ENCODE data around the gene GPR84.

Gene GPR84

GRCh38 chr12:54412348-54412747 is 48.1 kb upstream of the GPR84 start:
- H2AFZ ChIP-seq (ENCODE audit: low read length) = no peak overlapping the region
- H3K9me3 ChIP-seq (replicated peaks; ENCODE audit: insufficient read depth, low read length) = no peaks in the 10 kb centered on the region
- H3K27me3 ChIP-seq (replicated peaks; ENCODE audit: insufficient read depth, low read length) = no peaks in the 10 kb centered on the region; the same call in 1 of the 2 replicates
- H3K4me3 ChIP-seq (ENCODE audit: low read length) = no peak overlapping the region
- no peak overlapping the region for H3K27ac ChIP-seq (ENCODE audit: low read length)
- no peaks in the 10 kb centered on the region for H3K9me2 ChIP-seq (replicated peaks; ENCODE audit: insufficient read depth, low read length)
- H3K4me2 ChIP-seq (ENCODE audit: low read depth, low read length) = no peak overlapping the region
- DNase-seq = no peak
- H3K36me3 ChIP-seq (replicated peaks; ENCODE audit: insufficient read depth, low read length) = no peaks in the 10 kb centered on the region
- TF ChIP-seq CTCF (IDR thresholded peaks at IDR 0.05; ENCODE audit: low read length) (no peak), EZH2phosphoT487 (IDR thresholded peaks at IDR 0.05; ENCODE audit: low read length) (no peak)
- peaks cover 17% of the 10 kb centered on the region for H3K4me1 ChIP-seq (ENCODE audit: low read length)
- no peaks in the 10 kb centered on the region for H4K20me1 ChIP-seq (ENCODE audit: insufficient read depth, low read length)
- H3K9ac ChIP-seq (ENCODE audit: low read length) = no peak overlapping the region
- no peaks in the 10 kb centered on the region for H3K79me2 ChIP-seq (ENCODE audit: low read length)
- H3F3A ChIP-seq (ENCODE audit: insufficient read depth, low read length) = no peaks in the 10 kb centered on the region

GRCh38 chr12:54411391-54412241 is 47.3 kb upstream of the GPR84 start:
- H3K4me2 ChIP-seq (ENCODE audit: low read depth, low read length) = no peak overlapping the region
- H2AFZ ChIP-seq (ENCODE audit: low read length) = no peak overlapping the region
- DNase-seq = no peak
- TF ChIP-seq EZH2 (optimal IDR thresholded peaks at IDR 0.05; ENCODE audit: low read depth, low read length) (no peak), CTCF (IDR thresholded peaks at IDR 0.05; ENCODE audit: low read length) (no peak), EZH2phosphoT487 (IDR thresholded peaks at IDR 0.05; ENCODE audit: low read length) (no peak)
- H3F3A ChIP-seq (ENCODE audit: insufficient read depth, low read length) = no peaks in the 10 kb centered on the region
- no peaks in the 10 kb centered on the region for H3K9me2 ChIP-seq (replicated peaks; ENCODE audit: insufficient read depth, low read length)
- H4K20me1 ChIP-seq (ENCODE audit: insufficient read depth, low read length) = no peaks in the 10 kb centered on the region
- H3K79me2 ChIP-seq (ENCODE audit: low read length) = no peaks in the 10 kb centered on the region
- H3K4me1 ChIP-seq (ENCODE audit: low read length) = peaks cover 17% of the 10 kb centered on the region
- H3K9ac ChIP-seq (ENCODE audit: low read length) = no peak overlapping the region
- H3K36me3 ChIP-seq (replicated peaks; ENCODE audit: insufficient read depth, low read length) = no peaks in the 10 kb centered on the region
- H3K27me3 ChIP-seq (replicated peaks; ENCODE audit: insufficient read depth, low read length) = no peaks in the 10 kb centered on the region
- H3K9me3 ChIP-seq (replicated peaks; ENCODE audit: insufficient read depth, low read length) = no peaks in the 10 kb centered on the region
- no peak overlapping the region for H3K27ac ChIP-seq (ENCODE audit: low read length)
- no peak overlapping the region for H3K4me3 ChIP-seq (ENCODE audit: low read length)

GRCh38 chr12:54409267-54409666 is 45.0 kb upstream of the GPR84 start:
- Histone ChIP-seq H3K27ac (ENCODE audit: low read length) (no peak overlapping the region), H2AFZ (ENCODE audit: low read length) (no peak overlapping the region), H4K20me1 (ENCODE audit: insufficient read depth, low read length) (no peaks in the 10 kb centered on the region), H3K4me2 (ENCODE audit: low read depth, low read length) (no peak overlapping the region), H3F3A (ENCODE audit: insufficient read depth, low read length) (no peaks in the 10 kb centered on the region), H3K79me2 (ENCODE audit: low read length) (no peaks in the 10 kb centered on the region), H3K4me1 (ENCODE audit: low read length) (peaks cover 17% of the 10 kb centered on the region), H3K9me2 (replicated peaks; ENCODE audit: insufficient read depth, low read length) (no peaks in the 10 kb centered on the region), H3K27me3 (replicated peaks; ENCODE audit: insufficient read depth, low read length) (no peaks in the 10 kb centered on the region), H3K36me3 (replicated peaks; ENCODE audit: insufficient read depth, low read length) (no peaks in the 10 kb centered on the region), H3K9me3 (replicated peaks; ENCODE audit: insufficient read depth, low read length) (no peaks in the 10 kb centered on the region), H3K9ac (ENCODE audit: low read length) (no peak overlapping the region), H3K4me3 (ENCODE audit: low read length) (no peak overlapping the region)
- DNase-seq = no peak
- TF ChIP-seq EZH2phosphoT487 (IDR thresholded peaks at IDR 0.05; ENCODE audit: low read length) (no peak), EZH2 (optimal IDR thresholded peaks at IDR 0.05; ENCODE audit: low read depth, low read length) (no peak), CTCF (IDR thresholded peaks at IDR 0.05; ENCODE audit: low read length) (no peak)

All from MM.1S (cell line).